Keratinocyte (primary cell): ENCODE results near the gene CCDC3. TPM values are rescaled to one million over a fixed set of nuclear protein-coding genes. Genes with fewer than 3 reads are reported as not detected.

ENCODE experiments used
- DNase-seq: peaks from one replicate; pipeline ENCODE4 v3.0.0-alpha.2; 2011; ENCODE audit warnings: low read depth, missing footprints, low spot score
- FAIRE-seq: peaks from 2 replicates; lab custom pipeline; 2011; peaks lifted over from hg19 to GRCh38; lab: Jason Lieb, UNC
- H2AFZ ChIP-seq: 2 replicates; pipeline ENCODE4 v1.6.0; 2012; ENCODE audit warnings: low read length, control low read depth, inconsistent platforms; ENCODE audit not compliant: control insufficient read depth
- H3K27ac ChIP-seq: 2 replicates; pipeline ENCODE4 v1.5.1; 2011; ENCODE audit warnings: low read length; ENCODE audit not compliant: control insufficient read depth, insufficient read depth
- H3K27me3 ChIP-seq: 3 replicates; pipeline ENCODE4 v1.6.0; 2011; ENCODE audit warnings: low read length; ENCODE audit not compliant: control insufficient read depth, insufficient read depth; ENCODE audit errors: extremely low read depth
- H3K36me3 ChIP-seq, 2 experiments: 2 replicates in 1 of 2; 3 replicates in 1 of 2; pipeline ENCODE4 v1.5.1; 2011; ENCODE audit warnings: low read length in 2 of 2, mild to moderate bottlenecking in 1 of 2; ENCODE audit not compliant: control insufficient read depth in 2 of 2, insufficient read depth in 2 of 2; ENCODE audit errors: extremely low read depth in 1 of 2
- H3K4me1 ChIP-seq: 3 replicates; pipeline ENCODE4 v1.5.1; 2011; ENCODE audit warnings: low read length; ENCODE audit not compliant: control insufficient read depth, insufficient read depth; ENCODE audit errors: extremely low read depth
- H3K4me2 ChIP-seq: 3 replicates; pipeline ENCODE4 v1.6.0; 2011; ENCODE audit warnings: low read depth, low read length; ENCODE audit not compliant: control insufficient read depth, insufficient read depth; ENCODE audit errors: extremely low read depth
- H3K4me3 ChIP-seq, 3 experiments: fragments of 200-600 bp in 1 of 3; sonication (generic) in 1 of 3; 2 replicates in 2 of 3; 3 replicates in 1 of 3; pipeline ENCODE4 v1.5.1; 2011 to 2016; ENCODE audit warnings: low read length in 3 of 3, mild to moderate bottlenecking in 3 of 3, control low read depth in 2 of 3, inconsistent platforms in 1 of 3, low read depth in 1 of 3, mixed read lengths in 1 of 3, mixed run types in 1 of 3, moderate library complexity in 1 of 3; ENCODE audit not compliant: control insufficient read depth in 2 of 3, insufficient read depth in 2 of 3; ENCODE audit errors: extremely low read depth in 1 of 3
- H3K79me2 ChIP-seq: 2 replicates; pipeline ENCODE4 v1.6.0; 2012; ENCODE audit warnings: low read length; ENCODE audit not compliant: control insufficient read depth, insufficient read depth
- H3K9ac ChIP-seq: 3 replicates; pipeline ENCODE4 v1.6.0; 2011; ENCODE audit warnings: low read length; ENCODE audit not compliant: control insufficient read depth, insufficient read depth; ENCODE audit errors: extremely low read depth
- H3K9me1 ChIP-seq: 3 replicates; pipeline ENCODE4 v1.6.0; 2011; ENCODE audit warnings: low read length; ENCODE audit not compliant: control insufficient read depth, insufficient read depth; ENCODE audit errors: extremely low read depth
- H3K9me3 ChIP-seq: 2 replicates; pipeline ENCODE4 v1.5.1; 2012; ENCODE audit warnings: low read depth, low read length; ENCODE audit not compliant: control insufficient read depth
- H4K20me1 ChIP-seq: 3 replicates; pipeline ENCODE4 v1.6.0; 2011; ENCODE audit warnings: low read length; ENCODE audit not compliant: control insufficient read depth, insufficient read depth; ENCODE audit errors: extremely low read depth
- EZH2 ChIP-seq: IDR thresholded peaks from one replicate; pipeline ENCODE4 v1.6.1; 2012; ENCODE audit warnings: inconsistent platforms, mild to moderate bottlenecking, low read length, moderate library complexity
- dilution Hi-C: fragments of 300-500 bp; cut with MboI; formaldehyde crosslinking; loops from one replicate; pipeline ENCODE4 v1.7.0; 2020; ENCODE audit warnings: low sequenced_read_pairs; ENCODE audit not compliant: extremely low pct_ligation_motif_present
- polyA plus RNA-seq, 5 experiments: library from polyadenylated mRNA; depleted of rRNA in 3 of 5; stranded (reverse) in 3 of 5; stranded (forward) in 1 of 5; unstranded in 1 of 5; fragments of >200 nt; gene quantifications; 1 replicate in 1 of 5; 2 replicates in 3 of 5; 3 replicates in 1 of 5; pipeline versions ENCODE4 v1.2.1 to v1.2.3, GENCODE V29; 2011 to 2012; ENCODE audit warnings: missing spikeins in 2 of 5, low read depth in 1 of 5, low replicate concordance in 1 of 5
- TF ChIP-seq, protein P1 (sequence below), 3 experiments: IDR thresholded peaks in 1 of 3; conservative IDR thresholded peaks in 1 of 3; optimal IDR thresholded peaks in 1 of 3; 2 replicates in 2 of 3; 3 replicates in 1 of 3; pipeline versions ENCODE3 to v1.5.1; 2011; ENCODE audit warnings: low read length in 3 of 3, mild to moderate bottlenecking in 3 of 3, moderate library complexity in 2 of 3, control low read depth in 1 of 3, inconsistent platforms in 1 of 3; ENCODE audit not compliant: insufficient read depth in 2 of 3; ENCODE audit errors: extremely low read depth in 1 of 3

Gene CCDC3
- polyA plus RNA-seq, 1 donor (not counting 4 experiments of a cell fraction or from before 2014, with no cell fraction given) = 0.39 TPM

DNA sequence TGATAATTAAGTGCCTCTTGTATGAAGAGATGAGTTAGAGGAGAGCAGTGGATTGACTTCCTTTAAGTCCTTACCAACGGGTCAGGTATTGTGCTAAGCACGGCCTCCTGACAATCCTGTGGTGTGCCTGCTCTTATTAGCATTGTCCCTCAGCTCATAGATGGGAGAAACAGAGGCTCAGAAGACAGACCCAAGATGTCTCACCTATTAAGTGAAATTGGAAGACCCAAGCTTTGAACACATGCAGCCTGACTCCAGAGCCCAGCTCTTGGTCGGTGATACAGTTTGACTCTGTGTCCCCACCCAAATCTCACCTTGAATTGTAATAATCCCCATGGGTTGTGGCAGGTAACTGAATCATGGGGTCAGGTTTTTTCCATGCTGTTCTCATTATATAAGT lies 53.8 kb downstream of the CCDC3 start:
- Histone ChIP-seq H3K27ac (no peak overlapping the region), H3K79me2 (no peaks in the 10 kb centered on the region), H3K9me3 (no peaks in the 10 kb centered on the region), H3K4me2 (no peak overlapping the region), H4K20me1 (no peaks in the 10 kb centered on the region), H3K4me1 (peaks cover 13% of the 10 kb centered on the region), H3K9ac (no peak overlapping the region), H3K36me3 (no peaks in the 10 kb centered on the region), H3K4me3 (no peak overlapping the region), H3K27me3 (no peaks in the 10 kb centered on the region), H2AFZ (no peak overlapping the region), H3K9me1 (no peaks in the 10 kb centered on the region)
- dilution Hi-C loops = no loop called here
- TF ChIP-seq EZH2 = no peak
- TF ChIP-seq, protein P1, sequence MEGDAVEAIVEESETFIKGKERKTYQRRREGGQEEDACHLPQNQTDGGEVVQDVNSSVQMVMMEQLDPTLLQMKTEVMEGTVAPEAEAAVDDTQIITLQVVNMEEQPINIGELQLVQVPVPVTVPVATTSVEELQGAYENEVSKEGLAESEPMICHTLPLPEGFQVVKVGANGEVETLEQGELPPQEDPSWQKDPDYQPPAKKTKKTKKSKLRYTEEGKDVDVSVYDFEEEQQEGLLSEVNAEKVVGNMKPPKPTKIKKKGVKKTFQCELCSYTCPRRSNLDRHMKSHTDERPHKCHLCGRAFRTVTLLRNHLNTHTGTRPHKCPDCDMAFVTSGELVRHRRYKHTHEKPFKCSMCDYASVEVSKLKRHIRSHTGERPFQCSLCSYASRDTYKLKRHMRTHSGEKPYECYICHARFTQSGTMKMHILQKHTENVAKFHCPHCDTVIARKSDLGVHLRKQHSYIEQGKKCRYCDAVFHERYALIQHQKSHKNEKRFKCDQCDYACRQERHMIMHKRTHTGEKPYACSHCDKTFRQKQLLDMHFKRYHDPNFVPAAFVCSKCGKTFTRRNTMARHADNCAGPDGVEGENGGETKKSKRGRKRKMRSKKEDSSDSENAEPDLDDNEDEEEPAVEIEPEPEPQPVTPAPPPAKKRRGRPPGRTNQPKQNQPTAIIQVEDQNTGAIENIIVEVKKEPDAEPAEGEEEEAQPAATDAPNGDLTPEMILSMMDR (optimal IDR thresholded peaks at IDR 0.05 in 1 of 3, IDR thresholded peaks at IDR 0.05 in 1 of 3, conservative IDR thresholded peaks at IDR 0.05 in 1 of 3; ENCODE audit: extremely low read depth in 1 of 3, insufficient read depth in 2 of 3, low read length in 3 of 3) = no peak
- no peak for FAIRE-seq
- no peak for DNase-seq

DNA sequence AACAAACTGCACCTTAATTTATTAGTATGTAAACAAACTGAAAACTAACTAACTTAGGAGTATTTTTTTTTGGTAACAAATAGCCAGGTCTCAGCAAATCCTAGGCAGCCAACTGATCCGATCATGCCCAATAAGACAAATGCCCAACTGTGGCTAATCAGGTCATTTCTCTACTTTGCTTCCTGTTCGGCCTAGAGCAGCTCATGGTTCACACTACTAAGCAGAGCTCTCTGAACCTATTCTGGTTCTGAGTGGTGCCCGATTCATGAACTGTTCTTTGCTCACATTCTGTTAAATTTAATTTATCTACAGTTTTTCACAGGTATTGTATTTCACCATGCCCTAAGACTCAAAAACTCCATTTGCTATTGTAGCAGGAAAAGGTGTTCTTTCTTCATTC lies 55.1 kb downstream of the CCDC3 start:
- Histone ChIP-seq H3K36me3 (no peaks in the 10 kb centered on the region), H3K27me3 (no peaks in the 10 kb centered on the region), H3K9me1 (no peaks in the 10 kb centered on the region), H3K27ac (no peak overlapping the region), H3K9ac (no peak overlapping the region), H2AFZ (no peak overlapping the region), H3K4me2 (no peak overlapping the region), H3K4me1 (peaks cover 13% of the 10 kb centered on the region), H3K79me2 (no peaks in the 10 kb centered on the region), H4K20me1 (no peaks in the 10 kb centered on the region), H3K4me3 (no peak overlapping the region), H3K9me3 (no peaks in the 10 kb centered on the region)
- dilution Hi-C loops = no loop called here
- FAIRE-seq = no peak
- no peak for TF ChIP-seq EZH2
- TF ChIP-seq, protein P1 (optimal IDR thresholded peaks at IDR 0.05 in 1 of 3, IDR thresholded peaks at IDR 0.05 in 1 of 3, conservative IDR thresholded peaks at IDR 0.05 in 1 of 3; ENCODE audit: extremely low read depth in 1 of 3, insufficient read depth in 2 of 3, low read length in 3 of 3) = no peak
- no peak for DNase-seq
